ENCODE results near the gene LYPD6B. TPM values are rescaled to one million over a fixed set of nuclear protein-coding genes. Genes with fewer than 3 reads are reported as not detected.

LYPD6B gene
- total and polyA plus RNA-seq, 10 donors = 0.46 to 3.5 (median 1.9) TPM

GRCh38 chr2:149070681-149071320 lies 32.3 kb downstream of the LYPD6B start:
- H3K9me3 ChIP-seq = no peaks in the 10 kb centered on the region
- no peaks in the 10 kb centered on the region for H3K27me3 ChIP-seq (replicated peaks in 1 of 7)
- no peaks in the 10 kb centered on the region for H3K36me3 ChIP-seq
- peaks cover 0 to 6% (median 0%) of the 10 kb centered on the region in 6 donors for H3K4me1 ChIP-seq
- DNase-seq = no peak
- TF ChIP-seq POLR2AphosphoS5 (IDR thresholded peaks at IDR 0.05) (no peak), CTCF (IDR thresholded peaks at IDR 0.05 in 8 of 11, conservative IDR thresholded peaks at IDR 0.05 in 3 of 11) (no peak), POLR2A (IDR thresholded peaks at IDR 0.05) (no peak)
- intact Hi-C loops (cut with DNase I; ENCODE audit: low total_unique reads) = no loop called here
- WGBS, 5 donors = 71 to 84% (median 82%) methylated on average over 9 of the region's 9 CpGs
- H3K27ac ChIP-seq = no peak overlapping the region
- H3K4me3 ChIP-seq = no peak overlapping the region

GRCh38 chr2:149075105-149075504 lies 36.6 kb downstream of the LYPD6B start:
- WGBS, 5 donors = 78 to 91% (median 85%) methylated on average over 2 of the region's 2 CpGs
- Histone ChIP-seq H3K4me1 (no peaks in the 10 kb centered on the region), H3K27me3 (replicated peaks in 1 of 7) (no peaks in the 10 kb centered on the region), H3K27ac (no peak overlapping the region), H3K36me3 (no peaks in the 10 kb centered on the region), H3K4me3 (no peak overlapping the region), H3K9me3 (no peaks in the 10 kb centered on the region)
- TF ChIP-seq CTCF (IDR thresholded peaks at IDR 0.05 in 8 of 11, conservative IDR thresholded peaks at IDR 0.05 in 3 of 11) (no peak), POLR2A (IDR thresholded peaks at IDR 0.05) (no peak), POLR2AphosphoS5 (IDR thresholded peaks at IDR 0.05) (no peak)
- intact Hi-C loops (cut with DNase I; ENCODE audit: low total_unique reads) = no loop called here
- no peak for DNase-seq

GRCh38 chr2:149075853-149076252 lies 37.4 kb downstream of the LYPD6B start:
- no peak overlapping the region for H3K4me3 ChIP-seq
- 75 to 84% (median 79%) methylated on average over 10 of the region's 10 CpGs for WGBS, 5 donors
- intact Hi-C loops (cut with DNase I; ENCODE audit: low total_unique reads) = no loop called here
- no peaks in the 10 kb centered on the region for H3K4me1 ChIP-seq
- no peak for DNase-seq
- no peaks in the 10 kb centered on the region for H3K9me3 ChIP-seq
- no peak for TF ChIP-seq CTCF (IDR thresholded peaks at IDR 0.05 in 8 of 11, conservative IDR thresholded peaks at IDR 0.05 in 3 of 11)
- TF ChIP-seq POLR2AphosphoS5 (IDR thresholded peaks at IDR 0.05) = no peak
- no peak for TF ChIP-seq POLR2A (IDR thresholded peaks at IDR 0.05)
- no peaks in the 10 kb centered on the region for H3K36me3 ChIP-seq
- H3K27ac ChIP-seq = no peak overlapping the region
- no peaks in the 10 kb centered on the region for H3K27me3 ChIP-seq (replicated peaks in 1 of 7)

DNA sequence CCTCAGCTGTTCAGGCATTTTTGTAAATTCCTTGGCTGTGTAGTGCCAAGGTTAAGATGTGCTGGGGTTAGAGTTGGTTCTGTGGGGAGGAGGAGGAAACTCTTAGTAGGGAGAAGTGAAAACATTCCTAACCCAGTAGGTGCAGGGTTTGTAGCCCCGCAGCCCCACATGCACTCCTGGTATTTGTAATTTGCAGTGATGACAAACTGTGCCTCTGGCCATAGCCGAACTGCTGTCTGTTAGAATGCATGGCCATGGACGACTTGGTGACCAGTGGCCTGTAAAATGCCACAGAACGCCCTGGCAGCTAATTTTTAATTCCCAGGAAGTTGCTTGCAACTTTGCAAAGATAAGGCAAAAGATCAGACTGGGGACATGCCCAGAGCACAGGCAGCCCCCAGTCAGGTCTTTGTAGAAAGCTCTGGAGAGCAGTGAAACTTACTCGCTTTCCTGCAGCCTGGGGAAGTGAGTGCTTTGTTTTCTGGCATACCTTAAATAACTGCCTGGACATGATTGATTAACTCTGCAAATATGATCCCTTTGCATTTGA lies 38.4 kb downstream of the LYPD6B start:
- H3K36me3 ChIP-seq = no peaks in the 10 kb centered on the region
- intact Hi-C loops (cut with DNase I; ENCODE audit: low total_unique reads) = no loop called here
- DNase-seq = no peak
- 53 to 73% (median 61%) methylated on average over 5 of the region's 5 CpGs for WGBS, 5 donors
- H3K4me1 ChIP-seq = peaks cover 0 to 3% (median 0%) of the 10 kb centered on the region in 6 donors
- TF ChIP-seq POLR2AphosphoS5 (IDR thresholded peaks at IDR 0.05) (no peak), CTCF (IDR thresholded peaks at IDR 0.05 in 8 of 11, conservative IDR thresholded peaks at IDR 0.05 in 3 of 11) (no peak), POLR2A (IDR thresholded peaks at IDR 0.05) (no peak)
- H3K27me3 ChIP-seq (replicated peaks in 1 of 7) = no peaks in the 10 kb centered on the region
- H3K27ac ChIP-seq = no peak overlapping the region
- H3K4me3 ChIP-seq = no peak overlapping the region
- H3K9me3 ChIP-seq = no peaks in the 10 kb centered on the region

Data from spleen (tissue), 11 donors.